HG03139 (cell line): ENCODE data around the gene PRDM15.

Source experiments
- ATAC-seq: cut with Tn5 transposase; IDR thresholded peaks from one replicate; pipeline ENCODE4 v1.9.1; 2021; ENCODE audit not compliant: unreplicated experiment

Gene PRDM15

GRCh38 chr21:41865002-41865777 lies 14.0 kb downstream of the PRDM15 start:
- peak; percentile 42 for ATAC-seq

- ATAC-seq = no peak
Measured at GRCh38 chr21:41864311-41865001, 14.7 kb downstream of the PRDM15 start.

- no peak for ATAC-seq
Measured at GRCh38 chr21:41863439-41863740, 15.8 kb downstream of the PRDM15 start.

GRCh38 chr21:41861987-41862386 lies 17.2 kb downstream of the PRDM15 start:
- ATAC-seq = no peak

- ATAC-seq = no peak
Measured at GRCh38 chr21:41861255-41861654, 17.9 kb downstream of the PRDM15 start.

GRCh38 chr21:41859297-41859980 lies 19.7 kb downstream of the PRDM15 start:
- no peak for ATAC-seq

- no peak for ATAC-seq
Measured at GRCh38 chr21:41858466-41859296, 20.5 kb downstream of the PRDM15 start.

- ATAC-seq = no peak
Measured at GRCh38 chr21:41857771-41858300, 21.3 kb downstream of the PRDM15 start.

- ATAC-seq = no peak
Measured at GRCh38 chr21:41856572-41856971, 22.6 kb downstream of the PRDM15 start.

GRCh38 chr21:41854426-41854995 lies 24.6 kb downstream of the PRDM15 start:
- ATAC-seq = no peak

GRCh38 chr21:41852929-41853320 lies 26.2 kb downstream of the PRDM15 start:
- no peak for ATAC-seq

GRCh38 chr21:41852151-41852928 lies 26.8 kb downstream of the PRDM15 start:
- no peak for ATAC-seq

GRCh38 chr21:41851090-41851790 lies 27.9 kb downstream of the PRDM15 start:
- ATAC-seq = no peak

GRCh38 chr21:41850085-41850484 lies 29.1 kb downstream of the PRDM15 start:
- ATAC-seq = no peak

- no peak for ATAC-seq
Measured at GRCh38 chr21:41848958-41849580, 30.1 kb downstream of the PRDM15 start.

GRCh38 chr21:41848533-41848932 lies 30.6 kb downstream of the PRDM15 start:
- no peak for ATAC-seq

GRCh38 chr21:41847066-41847804 lies 31.9 kb downstream of the PRDM15 start:
- ATAC-seq = no peak

- no peak for ATAC-seq
Measured at GRCh38 chr21:41846536-41846935, 32.6 kb downstream of the PRDM15 start.
